T47D (cell line): Measurements from ENCODE around the gene RPS6KC1.
"Not testable (repeated sequence)": the region's sequence is repeated elsewhere in the genome, so short reads cannot be mapped to it uniquely, and the experiment has no call there.

Experiments used
- DNase-seq, 2 experiments: peaks; one replicate each; pipeline versions ENCODE4 v3.0.0 to v3.0.0-alpha.2; 2011 to 2012; ENCODE audit warnings: low read depth in 1 of 2, low spot score in 1 of 2
- JUND ChIP-seq: IDR thresholded peaks from 2 replicates; pipeline ENCODE4 v1.6.1; 2012; ENCODE audit warnings: low read depth
- in situ Hi-C: cut with HindIII; loops from 2 replicates; pipeline ENCODE4 v1.10.0; 2016; ENCODE audit warnings: low sequenced_read_pairs, low pct_unique_long_range_greater_than_20kb

The RPS6KC1 gene, protein sequence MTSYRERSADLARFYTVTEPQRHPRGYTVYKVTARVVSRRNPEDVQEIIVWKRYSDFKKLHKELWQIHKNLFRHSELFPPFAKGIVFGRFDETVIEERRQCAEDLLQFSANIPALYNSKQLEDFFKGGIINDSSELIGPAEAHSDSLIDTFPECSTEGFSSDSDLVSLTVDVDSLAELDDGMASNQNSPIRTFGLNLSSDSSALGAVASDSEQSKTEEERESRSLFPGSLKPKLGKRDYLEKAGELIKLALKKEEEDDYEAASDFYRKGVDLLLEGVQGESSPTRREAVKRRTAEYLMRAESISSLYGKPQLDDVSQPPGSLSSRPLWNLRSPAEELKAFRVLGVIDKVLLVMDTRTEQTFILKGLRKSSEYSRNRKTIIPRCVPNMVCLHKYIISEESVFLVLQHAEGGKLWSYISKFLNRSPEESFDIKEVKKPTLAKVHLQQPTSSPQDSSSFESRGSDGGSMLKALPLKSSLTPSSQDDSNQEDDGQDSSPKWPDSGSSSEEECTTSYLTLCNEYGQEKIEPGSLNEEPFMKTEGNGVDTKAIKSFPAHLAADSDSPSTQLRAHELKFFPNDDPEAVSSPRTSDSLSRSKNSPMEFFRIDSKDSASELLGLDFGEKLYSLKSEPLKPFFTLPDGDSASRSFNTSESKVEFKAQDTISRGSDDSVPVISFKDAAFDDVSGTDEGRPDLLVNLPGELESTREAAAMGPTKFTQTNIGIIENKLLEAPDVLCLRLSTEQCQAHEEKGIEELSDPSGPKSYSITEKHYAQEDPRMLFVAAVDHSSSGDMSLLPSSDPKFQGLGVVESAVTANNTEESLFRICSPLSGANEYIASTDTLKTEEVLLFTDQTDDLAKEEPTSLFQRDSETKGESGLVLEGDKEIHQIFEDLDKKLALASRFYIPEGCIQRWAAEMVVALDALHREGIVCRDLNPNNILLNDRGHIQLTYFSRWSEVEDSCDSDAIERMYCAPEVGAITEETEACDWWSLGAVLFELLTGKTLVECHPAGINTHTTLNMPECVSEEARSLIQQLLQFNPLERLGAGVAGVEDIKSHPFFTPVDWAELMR

DNA sequence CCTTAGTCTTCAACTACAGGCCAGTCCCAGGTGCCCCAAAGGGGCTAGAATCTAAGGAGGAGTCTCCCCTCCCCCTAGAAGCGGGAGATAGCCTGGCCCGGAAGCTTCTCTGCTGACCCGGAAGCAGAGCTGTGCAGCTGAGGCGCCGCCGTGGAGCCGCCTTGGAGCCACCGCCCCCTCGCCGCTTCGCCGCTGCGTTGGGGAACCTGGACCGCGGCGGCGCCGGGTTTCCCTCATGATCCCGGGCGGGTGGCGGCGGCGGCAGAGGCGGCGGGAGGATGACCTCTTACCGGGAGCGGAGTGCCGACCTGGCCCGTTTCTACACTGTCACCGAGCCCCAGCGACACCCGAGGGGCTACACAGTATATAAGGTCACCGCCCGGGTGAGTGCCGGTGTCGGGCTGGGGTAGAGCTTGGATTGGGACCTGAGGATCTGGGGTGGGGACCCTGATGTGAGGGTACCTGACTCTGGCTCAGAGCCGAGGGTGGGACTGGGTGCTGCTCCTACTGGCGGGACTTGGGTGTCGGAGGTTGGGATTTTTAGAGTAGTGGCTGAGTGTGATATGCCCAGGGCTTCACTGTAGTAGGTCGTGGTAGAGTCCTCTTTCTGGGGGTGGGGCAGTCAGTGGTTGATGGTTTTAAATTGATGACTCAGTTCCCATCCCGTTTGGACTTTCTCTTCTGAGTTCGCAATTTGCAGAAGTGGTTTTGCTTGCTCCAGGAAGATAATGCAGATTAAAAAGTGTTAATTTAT, at the start of gene RPS6KC1:
Gene RPS6KC1 (plus strand): TSS at position 115 of the 754 bp plus-strand sequence. CDS start 164 bp downstream, at position 279.
- TF ChIP-seq JUND: no peak
- peak; percentile 84 to 88 for DNase-seq
- in situ Hi-C loops: no loop called here

DNA sequence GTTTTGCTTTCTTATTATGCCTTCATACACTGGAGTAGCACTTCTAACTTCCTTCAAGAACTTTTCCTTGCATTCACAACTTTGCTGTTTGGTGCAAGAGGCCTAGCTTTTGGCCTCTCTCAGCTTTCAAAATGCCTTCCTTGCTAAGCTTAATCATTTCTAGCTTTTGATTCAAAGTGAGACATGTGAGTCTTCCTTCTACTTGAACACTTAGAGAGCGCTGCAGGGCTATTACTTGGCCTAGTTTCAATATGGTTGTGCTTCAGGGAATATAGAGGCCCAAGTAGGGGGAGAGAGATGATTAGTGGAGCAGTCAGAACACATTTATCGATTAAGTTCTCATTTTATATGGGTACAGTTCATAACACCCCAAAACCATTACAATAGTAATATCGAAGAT, 47.8 kb upstream of the RPS6KC1 start:
- no peak for TF ChIP-seq JUND
- no peak for DNase-seq
- in situ Hi-C loops: no loop called here

DNA sequence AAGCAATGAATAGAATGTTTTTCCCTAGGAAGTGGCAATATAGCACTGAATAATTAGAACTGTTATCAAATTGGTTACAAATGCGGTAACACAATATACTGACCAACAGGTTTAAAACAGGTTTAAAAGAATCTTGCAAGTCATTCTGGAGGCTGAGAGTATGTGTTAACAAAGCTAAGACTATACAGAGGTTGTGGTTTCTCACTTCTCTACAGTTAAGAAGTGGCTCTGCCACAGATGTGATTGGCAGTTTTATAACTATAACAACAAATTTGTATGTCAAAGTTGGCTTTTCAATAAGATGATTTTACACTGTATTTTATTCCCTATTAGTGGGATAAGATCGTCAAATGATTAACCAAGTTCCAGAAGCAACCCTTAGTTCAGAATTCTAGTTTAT, 42.5 kb upstream of the RPS6KC1 start:
- TF ChIP-seq JUND: no peak
- in situ Hi-C loops: no loop called here
- no peak for DNase-seq

DNA sequence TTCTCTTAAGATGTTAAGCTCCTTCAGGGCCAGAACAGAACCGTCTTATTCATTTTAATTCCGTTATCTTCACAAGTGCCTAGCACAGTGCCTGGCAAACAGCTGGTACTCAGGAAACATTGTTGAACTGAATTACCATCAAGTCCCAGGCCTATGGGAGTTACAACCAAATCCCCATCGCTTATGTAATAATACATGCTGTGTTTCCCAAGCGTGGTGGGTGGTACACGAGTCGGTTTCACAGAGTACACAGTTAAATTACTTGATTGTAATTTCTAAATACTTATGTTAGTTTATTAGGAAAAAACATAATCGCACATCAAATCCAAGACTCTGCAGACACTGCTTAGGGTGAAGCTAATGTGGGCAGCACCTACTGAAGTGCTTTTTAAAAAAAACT, 36.4 kb upstream of the RPS6KC1 start:
- in situ Hi-C loops: no loop called here
- DNase-seq: no peak
- TF ChIP-seq JUND: no peak

DNA sequence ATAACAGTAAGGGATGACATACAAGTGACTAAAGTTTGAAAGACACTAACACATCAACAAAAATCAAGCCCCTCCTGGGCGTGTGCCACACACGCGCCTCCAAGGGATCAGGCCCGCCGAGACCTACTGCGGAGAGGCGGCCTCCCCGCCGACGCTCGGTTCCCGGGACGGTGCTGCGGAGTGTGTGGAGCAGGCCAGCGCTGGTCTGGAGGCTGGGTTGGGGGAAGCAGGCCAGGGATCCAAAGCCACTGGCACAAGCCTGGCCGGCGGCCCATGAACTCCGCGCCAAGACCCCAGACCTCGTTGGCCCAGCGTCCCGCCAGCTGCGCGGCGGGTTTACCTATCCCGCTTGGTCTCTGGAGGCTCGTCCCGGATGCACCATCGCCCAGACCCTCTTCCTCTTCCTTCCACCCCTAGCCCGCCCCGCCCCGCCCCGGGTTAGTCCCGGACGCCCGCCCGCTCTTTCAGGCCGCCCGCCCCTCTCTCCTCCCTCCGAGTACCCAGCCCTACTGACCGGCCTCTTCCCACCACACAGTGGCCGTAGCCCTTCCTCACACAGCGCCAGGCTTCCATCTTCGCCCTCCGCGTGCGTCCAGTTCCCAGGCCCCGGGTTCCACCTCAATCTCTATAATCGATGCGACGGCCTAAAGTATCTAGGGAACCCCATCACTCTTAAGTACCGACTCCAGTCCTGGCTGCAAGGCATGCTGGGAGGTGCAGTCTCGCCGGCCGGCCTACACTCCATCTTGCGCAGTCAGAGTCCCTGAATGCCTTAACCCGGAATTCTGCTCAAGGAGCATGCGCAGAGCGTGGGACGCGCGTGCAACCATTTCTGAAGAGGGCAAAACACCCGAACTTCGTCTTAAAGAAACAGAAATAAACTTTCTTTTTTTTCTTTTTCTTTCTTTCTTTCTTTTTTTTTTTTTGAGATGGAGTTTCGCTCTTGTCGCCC, 35.7 kb upstream of the RPS6KC1 start, which contains the start of gene ANGEL2:
Gene ANGEL2 (minus strand): TSS at position 769 of the 952 bp plus-strand sequence. CDS start 196 bp downstream, at position 573.
- in situ Hi-C loops: no loop called here

DNA sequence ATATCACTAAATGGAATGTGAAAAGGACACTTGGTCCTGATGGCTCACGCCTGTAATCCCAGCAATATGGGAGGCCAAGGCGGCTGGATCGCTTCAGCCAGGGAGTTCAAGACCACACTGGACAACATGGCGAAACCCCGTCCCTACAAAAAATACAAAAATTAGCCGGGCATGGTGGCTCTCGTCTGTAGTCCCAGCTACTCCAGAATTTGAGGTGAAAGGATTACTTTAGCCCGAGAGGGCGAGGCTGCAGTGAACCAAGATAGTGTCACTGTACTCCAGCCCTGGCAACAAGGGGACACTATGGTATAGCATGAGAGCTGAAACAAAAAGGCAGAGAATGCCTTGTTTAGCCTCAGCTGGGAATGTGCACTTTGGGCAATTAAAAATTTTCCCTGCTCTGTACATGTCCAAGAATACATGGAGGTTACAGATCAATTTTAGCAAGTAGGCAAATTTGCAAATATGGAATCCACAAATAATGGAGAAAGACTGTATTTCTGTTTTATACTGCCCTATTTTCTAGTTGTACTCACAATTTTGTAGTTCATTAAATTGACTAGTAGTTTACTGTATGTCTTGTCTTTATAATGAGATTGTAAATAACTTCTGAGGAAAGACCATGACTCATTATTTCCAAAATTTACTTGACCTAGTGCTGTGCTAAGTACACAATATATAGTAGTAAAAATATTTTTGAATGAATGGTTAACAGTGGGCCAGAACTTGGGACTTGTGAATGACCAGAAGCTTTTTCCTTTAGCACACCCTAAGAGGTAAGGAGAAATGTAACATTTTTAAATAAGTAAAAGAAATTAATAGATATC, 33.4 kb upstream of the RPS6KC1 start:
- DNase-seq: no peak
- no peak for TF ChIP-seq JUND
- in situ Hi-C loops: no loop called here

More for the DNA sequence above, 35.7 kb upstream of the RPS6KC1 start, which contains the start of gene ANGEL2:
- no peak for TF ChIP-seq JUND
- DNase-seq: peak; percentile 93 to 99

DNA sequence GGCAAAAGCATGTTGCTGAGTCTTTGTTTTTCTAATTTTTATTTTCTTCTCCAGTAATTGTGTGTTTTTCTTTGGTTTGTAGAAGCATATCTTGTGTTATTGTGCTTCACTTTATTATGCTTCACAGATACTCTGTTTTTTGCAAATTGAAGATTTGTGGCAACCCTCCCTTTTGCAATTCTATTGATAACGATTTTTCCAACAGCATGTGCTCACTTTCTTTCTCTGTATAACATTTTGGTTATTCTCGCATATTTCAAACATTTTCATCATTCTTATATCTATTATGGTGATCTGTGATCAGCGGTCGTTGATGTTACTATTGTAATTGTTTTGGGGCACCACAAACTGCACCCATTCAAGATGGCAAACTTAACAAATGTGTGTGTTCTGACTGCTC, 31.6 kb upstream of the RPS6KC1 start:
- no peak for TF ChIP-seq JUND
- in situ Hi-C loops: no loop called here
- no peak for DNase-seq

DNA sequence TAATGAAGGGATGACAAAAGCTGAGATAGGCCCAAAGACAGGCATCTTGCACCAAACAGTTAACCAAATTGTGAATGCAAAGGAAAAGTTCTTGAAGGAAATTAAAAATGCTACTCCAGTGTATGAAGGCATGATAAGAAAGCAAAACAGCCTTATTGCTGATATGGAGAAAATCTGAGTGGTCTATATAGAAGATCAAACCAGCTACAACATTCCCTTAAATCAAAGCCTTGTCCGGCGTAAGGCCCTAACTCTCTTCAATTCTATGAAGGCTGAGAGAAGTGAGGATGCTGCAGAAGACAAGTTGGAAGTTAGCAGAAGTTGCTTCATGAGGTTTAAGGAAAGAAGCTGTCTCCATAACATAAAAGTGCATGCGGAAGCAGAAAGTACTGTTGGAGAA, 31.0 kb upstream of the RPS6KC1 start:
- no peak for TF ChIP-seq JUND
- no peak for DNase-seq
- in situ Hi-C loops: no loop called here

DNA sequence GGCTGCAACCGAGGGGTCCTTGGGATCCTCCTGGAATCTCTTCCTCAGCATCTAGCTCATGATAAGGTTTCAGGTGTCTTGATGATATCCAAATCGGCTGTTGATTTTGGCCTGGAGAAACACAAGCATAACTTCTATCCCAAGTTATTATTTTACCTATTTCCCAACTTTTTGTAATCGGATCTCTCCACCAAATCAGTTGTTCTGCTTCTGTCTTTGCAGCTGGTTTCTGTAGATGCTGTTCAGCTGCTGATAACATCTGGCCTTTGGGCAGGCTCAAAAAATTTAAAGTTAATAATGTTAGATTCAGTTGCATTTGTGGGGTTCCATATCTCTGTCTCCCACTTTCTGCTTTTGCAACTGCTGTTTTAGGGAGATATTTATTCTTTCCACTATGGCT, 24.0 kb upstream of the RPS6KC1 start:
- DNase-seq, in situ Hi-C loops: not testable (repeated sequence)

DNA sequence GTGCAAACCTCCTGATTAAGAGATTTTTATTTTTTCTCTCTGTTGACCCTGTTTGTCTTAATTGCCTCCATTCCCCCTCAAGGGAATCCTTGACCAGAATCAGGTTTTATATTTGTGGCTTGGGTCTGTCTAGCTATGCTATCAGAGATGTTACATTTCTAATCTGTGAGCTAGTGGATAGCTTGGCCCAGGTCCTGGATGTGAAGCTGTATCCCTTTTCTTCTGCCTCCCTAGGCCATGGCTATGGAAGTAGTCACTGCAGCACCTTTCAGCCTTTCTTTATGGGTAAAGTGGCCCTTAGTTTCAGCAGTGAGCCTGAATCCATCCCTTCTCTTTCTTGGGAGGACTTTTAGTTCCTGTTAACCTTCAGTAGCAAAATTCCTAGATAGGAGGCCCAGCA, 18.4 kb upstream of the RPS6KC1 start:
- in situ Hi-C loops: no loop called here

More for the DNA sequence above, 18.4 kb upstream of the RPS6KC1 start:
- no peak for TF ChIP-seq JUND
- no peak for DNase-seq
